K562 (cell line): ENCODE results near the gene GAL3ST2. TPM values are rescaled to one million over a fixed set of nuclear protein-coding genes. Genes with fewer than 3 reads are reported as not detected.
A peak's percentile ranks its signal among the peaks of the same experiment; 100 is the strongest.

ENCODE experiments used
- ATAC-seq: fragments of 200-7000 bp; cut with Tn5 transposase; 3 replicates; pipeline ENCODE4 v1.9.1; 2020; ENCODE audit warnings: moderate library complexity
- BruUV-seq: library from RNA; stranded (reverse); fragments of 400-500 nt; replicated peaks from 2 replicates; lab custom pipeline; 2021; lab: Mats Ljungman, UMichigan
- CTCF ChIA-PET: fragments of 300-600 bp; formaldehyde crosslinking; extraction: SDS; loops from one replicate; lab custom pipeline; 2021; ENCODE audit warnings: low intra/inter-chr PET ratio; lab: Yijun Ruan, JAX
- POLR2A ChIA-PET: fragments of 300-600, 350-650 bp; sonication (Branson Sonifier 250); formaldehyde crosslinking; extraction: SDS; loops from one replicate; lab custom pipeline; 2021; ENCODE audit warnings: antibody characterized with exemption, inconsistent platforms; lab: Yijun Ruan, JAX
- DNase-seq, 4 experiments: peaks; one replicate each; pipeline versions ENCODE4 v3.0.0 to v3.0.0-alpha.2; 2011 to 2018; ENCODE audit warnings: low spot score in 3 of 4, mixed read lengths in 3 of 4; ENCODE audit errors: extremely low read depth in 1 of 4
- FAIRE-seq: peaks from 2 replicates; lab custom pipeline; 2011; peaks lifted over from hg19 to GRCh38; lab: Jason Lieb, UNC
- H2AFZ ChIP-seq: 2 replicates; pipeline ENCODE4 v1.6.0; 2011; ENCODE audit warnings: low read depth, low read length, control low read depth, inconsistent platforms
- H3K27ac ChIP-seq: fragments of 200-600 bp; 3 replicates; pipeline ENCODE4 v1.8.0; 2011; ENCODE audit warnings: low read depth, mild to moderate bottlenecking, control low read depth, inconsistent platforms, low read length, moderate library complexity, mixed read lengths; ENCODE audit errors: extremely low read depth
- H3K27me3 ChIP-seq, 2 experiments: fragments of 300-600 bp in 1 of 2; 2 replicates in 1 of 2; 3 replicates in 1 of 2; pipeline versions ENCODE4 v1.6.0 to v1.8.0; 2011; ENCODE audit warnings: inconsistent platforms in 2 of 2, low read length in 2 of 2, mild to moderate bottlenecking in 1 of 2, mixed read lengths in 1 of 2, moderate library complexity in 1 of 2; ENCODE audit not compliant: control insufficient read depth in 2 of 2, insufficient read depth in 2 of 2
- H3K36me3 ChIP-seq: fragments of 300-600 bp; 3 replicates; pipeline ENCODE4 v1.8.0; 2011; ENCODE audit warnings: mild to moderate bottlenecking, low read length, inconsistent platforms; ENCODE audit not compliant: control insufficient read depth, insufficient read depth
- H3K4me1 ChIP-seq, 2 experiments: fragments of 200-600 bp in 1 of 2; replicated peaks in 1 of 2; 2 replicates in 1 of 2; 3 replicates in 1 of 2; pipeline versions ENCODE4 v1.5.1 to v1.8.0; 2011; ENCODE audit warnings: inconsistent platforms in 2 of 2, low read length in 2 of 2, mild to moderate bottlenecking in 1 of 2, mixed read lengths in 1 of 2, moderate library complexity in 1 of 2; ENCODE audit not compliant: control insufficient read depth in 2 of 2, insufficient read depth in 2 of 2
- H3K4me2 ChIP-seq: 2 replicates; pipeline ENCODE4 v1.6.1; 2011; ENCODE audit warnings: low read length, control low read depth, inconsistent platforms, mixed read lengths; ENCODE audit not compliant: insufficient read depth
- H3K4me3 ChIP-seq: fragments of 200-600 bp; sonication (generic), shearing (Covaris generic); 2 replicates; pipeline ENCODE4 v1.5.1; 2016; ENCODE audit warnings: control low read depth, inconsistent platforms
- H3K79me2 ChIP-seq: fragments of 200-600 bp; 3 replicates; pipeline ENCODE4 v1.8.0; 2011; ENCODE audit warnings: low read length, inconsistent platforms; ENCODE audit not compliant: control insufficient read depth, insufficient read depth
- H3K9ac ChIP-seq, 2 experiments: 2 replicates each; pipeline versions ENCODE4 v1.6.0 to v1.6.1; 2011; ENCODE audit warnings: low read depth in 2 of 2, low read length in 2 of 2, control low read depth in 1 of 2, inconsistent platforms in 1 of 2, mild to moderate bottlenecking in 1 of 2, mixed read lengths in 1 of 2; ENCODE audit not compliant: insufficient read depth in 1 of 2
- H3K9me1 ChIP-seq: one replicate; pipeline ENCODE4 v1.6.0; 2011; ENCODE audit warnings: inconsistent platforms, mild to moderate bottlenecking, low read length, moderate library complexity; ENCODE audit not compliant: control insufficient read depth, insufficient read depth
- H3K9me3 ChIP-seq: replicated peaks from 2 replicates; pipeline ENCODE4 v1.5.1; 2011; ENCODE audit warnings: low read depth, low read length, inconsistent platforms; ENCODE audit not compliant: control insufficient read depth, insufficient read depth
- H4K20me1 ChIP-seq: replicated peaks from 2 replicates; pipeline ENCODE4 v1.6.1; 2011; ENCODE audit warnings: low read length, inconsistent platforms, mixed read lengths; ENCODE audit not compliant: control insufficient read depth, insufficient read depth
- CREB1 ChIP-seq, 2 experiments: sonication (generic) in 1 of 2; formaldehyde crosslinking in 1 of 2; IDR thresholded peaks; 2 replicates each; pipeline versions ENCODE4 v1.6.1 to v1.8.0; 2012 to 2022; ENCODE audit warnings: inconsistent platforms in 1 of 2, mild to moderate bottlenecking in 1 of 2, missing genetic modification reagents in 1 of 2, moderate library complexity in 1 of 2
- ERF ChIP-seq: fragments of 450-650 bp; formaldehyde crosslinking; IDR thresholded peaks from 2 replicates; pipeline ENCODE4 v1.4.0; 2020; ENCODE audit warnings: mild to moderate bottlenecking, mixed read lengths
- FOXM1 ChIP-seq, 2 experiments: fragments of 450-650 bp in 1 of 2; sonication (generic) in 1 of 2; formaldehyde crosslinking in 1 of 2; IDR thresholded peaks; 2 replicates each; pipeline versions ENCODE4 v1.6.1 to v1.9.0; 2017 to 2022; ENCODE audit warnings: low read depth in 2 of 2, mild to moderate bottlenecking in 2 of 2, missing genetic modification reagents in 1 of 2, moderate library complexity in 1 of 2
- FOXO4 ChIP-seq: fragments of 450-650 bp; formaldehyde crosslinking; IDR thresholded peaks from 2 replicates; pipeline ENCODE4 v1.4.0; 2020; ENCODE audit warnings: mild to moderate bottlenecking, moderate library complexity
- JUND ChIP-seq, 2 experiments: IDR thresholded peaks; 2 replicates in 1 of 2; 3 replicates in 1 of 2; pipeline ENCODE4 v1.6.1; 2011; ENCODE audit warnings: borderline replicate concordance in 2 of 2, low read depth in 2 of 2, low read length in 2 of 2, improper control_type of control experiment in 1 of 2, missing biosample characterization in 1 of 2, missing genetic modification characterization in 1 of 2, missing genetic modification reagents in 1 of 2
- MCM2 ChIP-seq: fragments of 450-650 bp; IDR thresholded peaks from 2 replicates; pipeline ENCODE4 v1.6.1; 2017; ENCODE audit warnings: low read depth, mild to moderate bottlenecking
- PATZ1 ChIP-seq: fragments of 250-450 bp; sonication (Bioruptor Pico); IDR thresholded peaks from 2 replicates; pipeline ENCODE4 v1.5.0; 2020; ENCODE audit warnings: mild to moderate bottlenecking, borderline replicate concordance
- PYGO2 ChIP-seq: fragments of 450-650 bp; IDR thresholded peaks from 2 replicates; pipeline ENCODE4 v1.6.1; 2016; ENCODE audit warnings: mild to moderate bottlenecking, missing genetic modification characterization, moderate library complexity, missing compliant biosample characterization
- SRSF1 ChIP-seq: fragments of 200-400 bp; formaldehyde crosslinking; IDR thresholded peaks from 2 replicates; pipeline ENCODE4 v1.6.1; 2017; ENCODE audit warnings: mild to moderate bottlenecking, low read depth, low read length, moderate library complexity
- SUPT5H ChIP-seq: fragments of 450-650 bp; IDR thresholded peaks from 2 replicates; pipeline ENCODE4 v1.6.1; 2016
- ZNF609 ChIP-seq: sonication (generic); formaldehyde crosslinking; IDR thresholded peaks from 2 replicates; pipeline ENCODE4 v1.8.1; 2023; ENCODE audit warnings: missing genetic modification reagents, mild to moderate bottlenecking, borderline replicate concordance
- WGBS: fragments of 100-300 bp; shearing (Covaris generic); methylation state at CpG from one replicate; pipeline ENCODE4 v1.1.6; 2016; ENCODE audit warnings: low coverage, mixed read lengths; ENCODE audit not compliant: insufficient coverage; ENCODE audit errors: missing lambda C conversion rate; 5-methylcytosine and 5-hydroxymethylcytosine counted together
- in situ Hi-C: fragments of 300-500 bp; cut with MboI; formaldehyde crosslinking; loops from 4 replicates; pipeline ENCODE4 v1.15.0; 2018; ENCODE audit warnings: inconsistent platforms, mixed read lengths
- intact Hi-C: fragments of 100-400 bp; cut with micrococcal nuclease; formaldehyde crosslinking; loops from 2 replicates; pipeline ENCODE4 v1.14.2; 2022
- polyA plus RNA-seq, 8 experiments: library from polyadenylated mRNA; depleted of rRNA in 4 of 8; stranded (reverse) in 5 of 8; unstranded in 3 of 8; fragments of >200 nt; fragmentation: Nextera tagmentation in 2 of 8; fragmentation: Illumina TruSeq in 1 of 8; extraction: Ambion mirVana in 2 of 8; extraction: Trizol in 1 of 8; gene quantifications; 2 replicates each; pipeline versions ENCODE4 v1.2.1 to v1.2.3, GENCODE V29; 2011 to 2014; ENCODE audit warnings: inconsistent platforms in 1 of 8, missing spikeins in 1 of 8
- total RNA-seq, 7 experiments: library from RNA; depleted of rRNA in 6 of 7; stranded (reverse); fragments of >200 nt in 6 of 7; fragmentation: Illumina TruSeq in 2 of 7; extraction: Trizol in 2 of 7; gene quantifications; 2 replicates each; pipeline versions ENCODE4 v1.2.1 to v1.2.3, GENCODE V29; 2011 to 2021; ENCODE audit warnings: low replicate concordance in 1 of 7

Gene GAL3ST2
- total and polyA plus RNA-seq, 9 of the 15 experiments (the other 6 are each of a cell fraction or from before 2014, with no cell fraction given), result 0.42 TPM; not detected in 8

- H3K9me1 ChIP-seq, result no peaks in the 10 kb centered on the region
- no peak overlapping the region for H3K4me2 ChIP-seq
- H2AFZ ChIP-seq, result no peak overlapping the region
- no peaks in the 10 kb centered on the region for H3K36me3 ChIP-seq
- H3K79me2 ChIP-seq, result no peaks in the 10 kb centered on the region
- H3K27ac ChIP-seq, result no peak overlapping the region
- FAIRE-seq (no peak), ATAC-seq (no peak), DNase-seq (peak in 1 of 4 experiments; percentile 3)
- BruUV-seq, result no TSS peak
- intact Hi-C loops (no loop called here), in situ Hi-C loops (no loop called here)
- ChIA-PET POLR2A (no interaction called here), CTCF (no interaction called here)
- no peak overlapping the region for H3K9ac ChIP-seq
- no peaks in the 10 kb centered on the region for H3K9me3 ChIP-seq
- H3K4me3 ChIP-seq, result no peak overlapping the region
- H4K20me1 ChIP-seq, result no peaks in the 10 kb centered on the region
- no peaks in the 10 kb centered on the region for H3K27me3 ChIP-seq
- H3K4me1 ChIP-seq, result peaks cover 0 to 58% of the 10 kb centered on the region in 2 experiments; a peak in 3 of 5 replicates
- WGBS, result 79% methylated on average over 15 of the region's 39 CpGs
- no peak for TF ChIP-seq PYGO2 (tag)
- no peak for TF ChIP-seq SUPT5H
- no peak for TF ChIP-seq SRSF1
- TF ChIP-seq JUND (IDR thresholded peaks at IDR 0.05; ENCODE audit: borderline replicate concordance, low read depth, low read length), result no peak
- no peak for TF ChIP-seq JUND (tag; IDR thresholded peaks at IDR 0.05; ENCODE audit: borderline replicate concordance, low read depth, low read length)
- no peak for TF ChIP-seq PATZ1 (CRISPR knock-in tag)
- TF ChIP-seq FOXM1 (IDR thresholded peaks at IDR 0.05; ENCODE audit: low read depth), result no peak
- no peak for TF ChIP-seq FOXM1 (CRISPR knock-in tag; IDR thresholded peaks at IDR 0.05; ENCODE audit: low read depth)
- TF ChIP-seq FOXO4 (CRISPR knock-in tag), result no peak
- no peak for TF ChIP-seq ZNF609 (CRISPR knock-in tag)
- no peak for TF ChIP-seq MCM2
- TF ChIP-seq ERF (CRISPR knock-in tag), result no peak
- TF ChIP-seq CREB1 (IDR thresholded peaks at IDR 0.05), result no peak
- no peak for TF ChIP-seq CREB1 (CRISPR knock-in tag; IDR thresholded peaks at IDR 0.05)
These were observed 75.7 kb downstream of the GAL3ST2 start for GRCh38 chr2:241852116-241852980.
